ENCODE results near the gene ILK. TPM values are rescaled to one million over a fixed set of nuclear protein-coding genes. Genes with fewer than 3 reads are reported as not detected.
A peak's percentile ranks its signal among the peaks of the same experiment; 100 is the strongest.

The ILK gene
- total RNA-seq, 6 experiments from 2014 or later = 195 to 245 (median 223) TPM

DNA sequence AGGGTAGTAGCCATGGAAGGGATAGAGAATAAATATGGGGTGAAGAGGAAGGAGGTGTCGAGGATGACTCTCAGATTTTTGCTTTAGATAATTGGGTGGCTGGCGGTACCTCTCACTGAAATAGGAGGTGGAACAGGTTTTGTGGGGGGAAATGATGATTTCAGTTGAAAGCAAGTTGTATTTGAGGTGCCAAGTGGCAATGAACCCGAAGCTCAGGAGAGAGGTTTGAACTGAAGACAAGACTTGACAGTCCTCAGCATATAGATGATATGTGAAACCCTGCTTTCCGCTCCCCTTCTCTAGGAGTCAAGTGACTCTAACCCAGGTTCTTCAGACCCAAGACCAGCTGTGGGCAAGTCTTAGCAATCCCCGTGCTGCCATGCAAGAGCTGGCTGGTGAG is 33.9 kb upstream of the ILK start:
- Mint-ChIP-seq H3K27me3 (ENCODE audit: insufficient read depth) (no peaks in the 10 kb centered on the region; the same call in 1 of the 2 replicates), H3K4me1 (ENCODE audit: low read depth) (peaks cover 27% of the 10 kb centered on the region), H3K9me3 (no peaks in the 10 kb centered on the region), H3K36me3 (ENCODE audit: low read depth) (no peaks in the 10 kb centered on the region; the same call in 1 of the 2 replicates), H3K4me3 (no peak overlapping the region), H3K27ac (no peak overlapping the region)
- DNase-seq = no peak
- TF ChIP-seq, protein P1, sequence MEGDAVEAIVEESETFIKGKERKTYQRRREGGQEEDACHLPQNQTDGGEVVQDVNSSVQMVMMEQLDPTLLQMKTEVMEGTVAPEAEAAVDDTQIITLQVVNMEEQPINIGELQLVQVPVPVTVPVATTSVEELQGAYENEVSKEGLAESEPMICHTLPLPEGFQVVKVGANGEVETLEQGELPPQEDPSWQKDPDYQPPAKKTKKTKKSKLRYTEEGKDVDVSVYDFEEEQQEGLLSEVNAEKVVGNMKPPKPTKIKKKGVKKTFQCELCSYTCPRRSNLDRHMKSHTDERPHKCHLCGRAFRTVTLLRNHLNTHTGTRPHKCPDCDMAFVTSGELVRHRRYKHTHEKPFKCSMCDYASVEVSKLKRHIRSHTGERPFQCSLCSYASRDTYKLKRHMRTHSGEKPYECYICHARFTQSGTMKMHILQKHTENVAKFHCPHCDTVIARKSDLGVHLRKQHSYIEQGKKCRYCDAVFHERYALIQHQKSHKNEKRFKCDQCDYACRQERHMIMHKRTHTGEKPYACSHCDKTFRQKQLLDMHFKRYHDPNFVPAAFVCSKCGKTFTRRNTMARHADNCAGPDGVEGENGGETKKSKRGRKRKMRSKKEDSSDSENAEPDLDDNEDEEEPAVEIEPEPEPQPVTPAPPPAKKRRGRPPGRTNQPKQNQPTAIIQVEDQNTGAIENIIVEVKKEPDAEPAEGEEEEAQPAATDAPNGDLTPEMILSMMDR (IDR thresholded peaks at IDR 0.05) = no peak

DNA sequence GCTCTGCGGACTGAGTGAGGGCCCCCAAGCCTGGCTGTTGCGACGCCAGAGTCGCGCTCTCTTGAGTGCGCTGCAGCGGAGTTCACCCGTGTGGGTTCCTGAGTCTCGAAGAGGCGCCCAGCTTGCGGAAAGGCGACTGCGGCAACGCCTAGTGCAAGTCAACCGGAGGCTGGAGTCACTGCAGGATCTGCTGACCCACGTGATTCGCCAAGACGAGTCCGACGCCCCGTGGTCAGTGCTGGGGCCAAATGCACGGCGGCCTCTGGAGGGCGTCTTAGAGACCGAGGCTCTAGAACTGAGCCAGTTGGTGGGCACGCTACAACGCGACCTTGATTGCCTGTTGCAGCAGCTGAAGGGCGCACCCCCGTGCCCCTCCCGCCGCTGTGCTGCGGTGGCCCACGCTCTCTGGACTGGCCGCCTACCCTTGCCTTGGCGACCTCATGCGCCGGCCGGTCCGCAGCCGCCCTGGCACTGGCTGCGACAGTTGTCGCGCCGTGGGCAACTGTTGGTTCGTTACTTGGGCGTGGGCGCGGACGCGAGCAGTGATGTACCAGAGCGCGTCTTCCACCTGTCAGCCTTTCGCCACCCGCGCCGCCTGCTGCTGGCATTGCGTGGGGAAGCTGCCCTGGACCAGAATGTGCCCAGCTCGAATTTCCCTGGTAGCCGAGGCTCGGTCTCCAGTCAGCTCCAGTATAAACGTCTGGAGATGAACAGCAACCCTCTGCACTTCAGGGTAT is 32.7 kb upstream of the ILK start:
- no peak for DNase-seq
- Mint-ChIP-seq H3K9me3 (no peaks in the 10 kb centered on the region), H3K36me3 (ENCODE audit: low read depth) (no peaks in the 10 kb centered on the region), H3K27me3 (ENCODE audit: insufficient read depth) (no peaks in the 10 kb centered on the region), H3K27ac (no peak overlapping the region), H3K4me3 (no peak overlapping the region), H3K4me1 (ENCODE audit: low read depth) (peaks cover 32% of the 10 kb centered on the region)
- TF ChIP-seq, protein P1 (IDR thresholded peaks at IDR 0.05) = no peak

DNA sequence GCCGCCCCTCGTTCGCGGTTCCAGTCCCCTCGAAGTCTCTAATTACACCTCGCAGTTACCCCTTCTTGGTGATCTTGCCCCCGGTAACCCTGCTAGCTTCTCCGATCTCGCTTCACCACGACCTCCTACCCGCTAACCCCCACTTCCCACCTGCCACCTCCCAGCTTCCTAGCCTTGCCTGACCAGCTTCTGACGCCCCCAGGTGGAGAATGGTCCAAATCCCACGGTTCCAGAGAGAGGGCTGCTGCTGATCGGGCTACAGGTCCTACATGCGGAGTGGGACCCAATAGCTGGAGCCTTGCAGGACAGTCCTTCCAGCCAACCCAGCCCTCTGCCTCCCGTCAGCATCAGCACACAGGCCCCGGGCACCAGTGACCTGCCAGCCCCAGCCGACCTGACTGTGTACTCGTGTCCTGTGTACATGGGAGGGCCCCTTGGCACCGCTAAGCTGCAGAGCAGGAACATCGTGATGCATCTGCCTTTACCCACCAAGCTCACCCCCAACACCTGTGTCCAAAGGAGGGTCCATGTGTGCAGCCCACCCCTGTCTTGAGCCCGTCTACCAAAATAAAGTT is 32.1 kb upstream of the ILK start:
- DNase-seq = no peak
- Mint-ChIP-seq H3K27ac (peak overlapping the region; percentile 32; the same call in 1 of the 2 replicates), H3K4me3 (no peak overlapping the region), H3K36me3 (ENCODE audit: low read depth) (no peaks in the 10 kb centered on the region), H3K4me1 (ENCODE audit: low read depth) (peaks cover 39% of the 10 kb centered on the region), H3K27me3 (ENCODE audit: insufficient read depth) (no peaks in the 10 kb centered on the region), H3K9me3 (no peaks in the 10 kb centered on the region)
- TF ChIP-seq, protein P1 (IDR thresholded peaks at IDR 0.05) = no peak

DNA sequence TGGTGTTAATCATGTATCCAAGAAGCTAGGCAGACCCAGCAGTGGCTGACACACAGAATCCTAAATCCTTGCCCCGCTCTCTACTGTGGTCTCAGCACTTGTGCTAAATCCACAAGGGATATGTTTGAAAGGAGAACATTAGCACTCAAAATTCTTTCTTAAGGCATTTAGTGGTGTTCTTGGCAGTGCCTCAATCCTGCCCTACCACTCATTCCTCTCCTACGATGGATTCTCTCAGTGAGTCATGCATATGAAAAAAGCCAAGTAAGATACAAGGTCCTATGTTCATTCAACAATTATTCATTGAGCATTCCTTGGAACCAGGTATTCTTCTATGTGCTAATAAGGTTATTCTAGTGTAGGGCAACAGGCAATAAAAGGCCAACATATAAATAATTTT is 31.4 kb upstream of the ILK start:
- no peak overlapping the region for H3K4me3 Mint-ChIP-seq
- no peaks in the 10 kb centered on the region for H3K36me3 Mint-ChIP-seq (ENCODE audit: low read depth)
- TF ChIP-seq, protein P1 (IDR thresholded peaks at IDR 0.05) = no peak
- DNase-seq = peak; percentile 66
- no peaks in the 10 kb centered on the region for H3K9me3 Mint-ChIP-seq
- no peaks in the 10 kb centered on the region for H3K27me3 Mint-ChIP-seq (ENCODE audit: insufficient read depth)
- peaks cover 46% of the 10 kb centered on the region for H3K4me1 Mint-ChIP-seq (ENCODE audit: low read depth)
- peak overlapping the region; percentile 32; the same call in 1 of the 2 replicates for H3K27ac Mint-ChIP-seq

DNA sequence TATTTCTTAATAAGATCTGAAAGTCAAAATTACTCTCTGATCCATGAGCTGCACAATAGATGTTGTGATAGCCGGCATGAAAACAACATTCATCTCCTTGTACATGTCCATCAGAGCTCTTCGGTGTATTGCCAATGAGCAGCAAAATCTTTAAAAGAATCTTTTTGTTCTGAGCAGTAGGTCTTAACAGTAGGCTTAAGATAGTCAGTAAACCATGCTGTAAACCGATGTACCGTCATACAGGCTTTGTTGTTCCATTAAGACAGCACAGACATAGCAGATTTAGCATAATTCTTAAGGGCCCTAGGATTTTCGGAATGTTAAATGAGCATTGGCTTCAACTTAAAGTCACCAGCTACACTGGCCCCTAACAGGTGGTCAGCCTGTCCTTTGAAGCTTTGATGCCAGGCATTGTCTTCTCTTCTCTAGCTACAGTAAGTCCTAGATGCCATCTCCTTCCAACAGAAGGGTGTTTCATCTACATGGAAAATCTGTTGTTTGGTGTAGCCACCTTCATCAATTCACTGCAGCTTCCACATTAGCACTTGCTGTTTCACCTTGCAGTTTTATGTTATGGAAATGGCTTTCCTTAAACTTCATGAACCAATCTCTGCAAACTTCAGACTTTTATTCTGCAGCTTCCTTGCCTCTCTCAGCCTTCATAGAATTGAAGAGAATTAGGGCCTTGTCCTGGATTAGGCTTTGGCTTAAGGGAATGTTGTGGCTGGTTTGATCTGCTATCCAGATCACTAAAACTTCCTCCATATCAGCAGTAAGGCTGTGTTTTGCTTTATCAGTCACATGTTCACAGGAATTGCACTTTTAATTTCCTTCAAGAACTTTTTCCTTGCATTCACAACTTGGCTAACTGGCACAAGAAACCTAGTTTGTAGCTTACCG is 28.5 kb upstream of the ILK start:
- DNase-seq = no peak
- Mint-ChIP-seq H3K9me3 (no peaks in the 10 kb centered on the region), H3K4me1 (ENCODE audit: low read depth) (peaks cover 42% of the 10 kb centered on the region), H3K27me3 (ENCODE audit: insufficient read depth) (no peaks in the 10 kb centered on the region), H3K36me3 (ENCODE audit: low read depth) (peaks cover under 1% of the 10 kb centered on the region; the same call in 1 of the 2 replicates), H3K4me3 (no peak overlapping the region), H3K27ac (no peak overlapping the region)
- TF ChIP-seq, protein P1 (IDR thresholded peaks at IDR 0.05) = no peak
